Body of pancreas (tissue), 4 donors: ENCODE data around the gene WNT11. TPM values are rescaled to one million over a fixed set of nuclear protein-coding genes. Genes with fewer than 3 reads are reported as not detected.

ENCODE experiments used
- ATAC-seq: fragments of 150-250 bp; one replicate; pipeline ENCODE4 v1.9.1; 2016
- DNase-seq, 4 donors: peaks; one replicate each; pipeline ENCODE4 v3.0.0-alpha.2; 2019
- H3K27ac ChIP-seq, 4 donors: fragments of 200-600 bp; sonication (generic); 1 replicate in 3 of 4; 2 replicates in 1 of 4; pipeline versions ENCODE4 v1.5.1 to v1.6.1; 2016 to 2019; ENCODE audit warnings: mild to moderate bottlenecking in 1 of 4, mixed read lengths in 1 of 4, moderate library complexity in 1 of 4
- H3K27me3 ChIP-seq, 2 donors: fragments of 200-600 bp; sonication (generic); one replicate each; pipeline ENCODE4 v1.6.0; 2016; ENCODE audit warnings: mild to moderate bottlenecking in 1 of 2
- H3K36me3 ChIP-seq, 2 donors: fragments of 200-600 bp; sonication (generic); replicated peaks in 1 of 2; 2 replicates each; pipeline ENCODE4 v1.5.1; 2016; ENCODE audit warnings: low read depth in 2 of 2; ENCODE audit not compliant: insufficient read depth in 1 of 2
- H3K4me1 ChIP-seq: fragments of 200-600 bp; sonication (generic); one replicate; pipeline ENCODE4 v1.6.0; 2016
- H3K4me3 ChIP-seq, 2 donors: fragments of 200-600 bp; sonication (generic); 1 replicate in 1 of 2; 2 replicates in 1 of 2; pipeline ENCODE4 v1.5.1; 2016 to 2019
- H3K9me3 ChIP-seq, 3 donors: fragments of 200-600 bp; sonication (generic); 1 replicate in 2 of 3; 2 replicates in 1 of 3; pipeline ENCODE4 v1.5.1; 2016
- CTCF ChIP-seq, 7 experiments: fragments of 450-650 bp in 4 of 7; fragments of 200-600 bp in 3 of 7; sonication (generic) in 3 of 7; IDR thresholded peaks; one replicate each; pipeline ENCODE4 v1.5.1; 2016 to 2019; ENCODE audit warnings: antibody characterized with exemption in 7 of 7
- POLR2A ChIP-seq, 3 donors: fragments of 450-650 bp; IDR thresholded peaks; one replicate each; pipeline ENCODE4 v1.6.1; 2016; ENCODE audit warnings: antibody characterized with exemption in 3 of 3, mild to moderate bottlenecking in 2 of 3
- WGBS, 2 donors: methylation state at CpG; one replicate each; pipeline ENCODE4 v1.1.5; 2017; 5-methylcytosine and 5-hydroxymethylcytosine counted together
- intact Hi-C: fragments of 100-400 bp; cut with DNase I; formaldehyde crosslinking; loops from one replicate; pipeline ENCODE4 v1.15.1; 2023
- total RNA-seq, 2 donors: library from RNA; depleted of rRNA; stranded (reverse); fragments of >200 nt; gene quantifications; one replicate each; pipeline ENCODE4 v1.1.0, GENCODE V29; 2016

WNT11 gene
- total RNA-seq, 2 donors from 2014 or later, result 4.2 to 23.4 TPM

GRCh38 chr11:76163289-76163880 lies 42.9 kb downstream of the WNT11 start:
- intact Hi-C loops, result no loop called here

GRCh38 chr11:76162336-76163288 lies 43.7 kb downstream of the WNT11 start:
- H3K9me3 ChIP-seq, result no peaks in the 10 kb centered on the region
- no peak for ATAC-seq

More at GRCh38 chr11:76163289-76163880, 42.9 kb downstream of the WNT11 start:
- Histone ChIP-seq H3K4me1 (peaks cover 36% of the 10 kb centered on the region), H3K27me3 (no peaks in the 10 kb centered on the region), H3K4me3 (no peak overlapping the region), H3K36me3 (no peaks in the 10 kb centered on the region), H3K9me3 (no peaks in the 10 kb centered on the region), H3K27ac (no peak overlapping the region)
- no peak for TF ChIP-seq CTCF (IDR thresholded peaks at IDR 0.05)
- TF ChIP-seq POLR2A (IDR thresholded peaks at IDR 0.05), result no peak
- 50 to 92% methylated on average over 2 to 11 of the region's 11 CpGs for WGBS, 2 donors
- ATAC-seq, result no peak
- no peak for DNase-seq

DNA sequence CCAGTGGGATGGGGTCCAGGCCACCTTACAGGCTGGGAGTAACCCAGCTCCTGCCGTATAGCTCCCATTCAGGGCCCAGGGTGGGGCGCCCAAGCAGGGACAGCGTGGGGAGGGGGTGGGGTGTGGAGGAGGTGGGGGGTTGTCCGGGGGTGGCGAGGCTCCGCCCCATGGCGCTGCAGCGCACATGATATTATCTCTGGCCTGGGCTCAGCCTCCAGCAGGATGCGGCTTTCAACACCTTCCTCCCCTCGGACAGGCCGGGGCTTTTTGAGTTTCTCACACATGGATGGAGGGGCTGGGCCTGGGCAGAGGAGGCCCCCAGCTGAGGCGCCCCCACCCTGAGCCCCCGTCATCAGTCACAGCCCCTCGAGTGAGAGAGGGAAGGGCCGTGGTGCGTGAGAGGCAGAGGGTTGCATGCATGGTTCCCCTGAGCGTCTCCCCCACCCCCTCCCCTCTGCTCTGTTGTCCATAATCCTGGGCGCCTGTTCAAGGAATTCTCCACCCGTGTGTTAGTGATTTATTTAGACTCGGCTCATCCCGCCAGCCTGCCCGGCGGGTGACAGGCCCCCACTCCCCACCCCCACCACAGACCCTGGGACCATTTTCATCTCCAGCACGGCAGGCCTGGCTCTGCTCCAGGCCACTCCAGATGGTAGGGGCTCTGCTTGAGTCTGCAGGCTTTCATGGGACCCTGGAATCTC lies 44.9 kb downstream of the WNT11 start:
- no peaks in the 10 kb centered on the region for H3K36me3 ChIP-seq
- H3K4me3 ChIP-seq, result no peak overlapping the region
- H3K9me3 ChIP-seq, result no peaks in the 10 kb centered on the region
- WGBS, 2 donors, result 39 to 40% methylated on average over 11 to 18 of the region's 24 CpGs
- no peak for TF ChIP-seq POLR2A (IDR thresholded peaks at IDR 0.05)
- TF ChIP-seq CTCF (IDR thresholded peaks at IDR 0.05), result no peak
- H3K27me3 ChIP-seq, result no peaks in the 10 kb centered on the region
- intact Hi-C loops, result no loop called here
- H3K4me1 ChIP-seq, result peaks cover 36% of the 10 kb centered on the region
- H3K27ac ChIP-seq, result peak overlapping the region in 1 of 4 donors; percentile 58
- DNase-seq (no peak), ATAC-seq (peak; percentile 26)

More at GRCh38 chr11:76162336-76163288, 43.7 kb downstream of the WNT11 start:
- peaks cover 36% of the 10 kb centered on the region for H3K4me1 ChIP-seq
- H3K4me3 ChIP-seq, result no peak overlapping the region
- H3K27me3 ChIP-seq, result no peaks in the 10 kb centered on the region
- no peak for DNase-seq
- WGBS, 2 donors, result 92 to 93% methylated on average over 3 to 15 of the region's 15 CpGs
- no peaks in the 10 kb centered on the region for H3K36me3 ChIP-seq
- intact Hi-C loops, result no loop called here
- H3K27ac ChIP-seq, result peak overlapping the region in 1 of 4 donors; percentile 3
- TF ChIP-seq POLR2A (IDR thresholded peaks at IDR 0.05), result no peak
- TF ChIP-seq CTCF (IDR thresholded peaks at IDR 0.05), result no peak

GRCh38 chr11:76160856-76161255 lies 45.4 kb downstream of the WNT11 start:
- no peak overlapping the region for H3K4me3 ChIP-seq
- H3K9me3 ChIP-seq, result no peaks in the 10 kb centered on the region
- no peak for ATAC-seq
- no peak for DNase-seq
- H3K36me3 ChIP-seq, result no peaks in the 10 kb centered on the region
- intact Hi-C loops, result no loop called here
- H3K27ac ChIP-seq, result peak overlapping the region in 3 of 4 donors; percentile 34 to 58 (median 47)
- peaks cover 36% of the 10 kb centered on the region for H3K4me1 ChIP-seq
- 77 to 85% methylated on average over 7 of the region's 8 CpGs for WGBS, 2 donors
- TF ChIP-seq CTCF (IDR thresholded peaks at IDR 0.05) (no peak), POLR2A (IDR thresholded peaks at IDR 0.05) (no peak)
- H3K27me3 ChIP-seq, result no peaks in the 10 kb centered on the region
